ENCODE data around the gene MYADML2. TPM values are rescaled to one million over a fixed set of nuclear protein-coding genes. Genes with fewer than 3 reads are reported as not detected.

Gene MYADML2
- total RNA-seq, 1 donor from 2014 or later = not detected

GRCh38 chr17:81912441-81913309, 34.4 kb downstream of the MYADML2 start:
- Mint-ChIP-seq H3K27me3 (ENCODE audit: unreplicated experiment) (peaks cover 22% of the 10 kb centered on the region), H3K4me3 (ENCODE audit: unreplicated experiment) (peak overlapping the region; percentile 84), H3K36me3 (ENCODE audit: low read depth, unreplicated experiment) (peaks cover 22% of the 10 kb centered on the region), H3K9me3 (ENCODE audit: unreplicated experiment) (no peaks in the 10 kb centered on the region), H3K4me1 (ENCODE audit: unreplicated experiment) (peaks cover 4% of the 10 kb centered on the region), H3K27ac (ENCODE audit: unreplicated experiment) (peak overlapping the region; percentile 68)
- TF ChIP-seq CTCF (IDR thresholded peaks at IDR 0.05; ENCODE audit: unreplicated experiment) = no peak
- no peak for DNase-seq (ENCODE audit: low spot score)

DNA sequence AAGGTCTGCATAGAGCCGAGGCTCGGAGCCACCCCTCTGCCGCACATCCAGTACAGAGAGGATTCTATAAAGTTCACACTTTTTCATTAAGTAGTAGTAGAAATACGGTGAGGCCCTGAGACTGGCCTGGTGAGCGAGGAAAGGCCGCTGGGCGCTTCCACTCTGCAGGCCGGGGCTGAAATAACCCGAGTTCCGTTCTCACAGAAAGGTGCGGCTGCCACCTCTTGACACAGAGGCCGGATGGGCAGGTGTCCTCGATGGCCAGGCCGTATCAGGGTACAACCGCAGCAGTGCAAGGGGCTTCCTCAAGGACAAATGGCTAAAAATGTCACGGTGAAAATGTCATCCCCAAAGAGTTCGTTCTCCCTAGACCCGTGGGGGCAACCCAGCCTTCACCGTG, 35.1 kb downstream of the MYADML2 start:
- Mint-ChIP-seq H3K36me3 (ENCODE audit: low read depth, unreplicated experiment) (peaks cover 18% of the 10 kb centered on the region), H3K9me3 (ENCODE audit: unreplicated experiment) (no peaks in the 10 kb centered on the region), H3K4me3 (ENCODE audit: unreplicated experiment) (peak overlapping the region; percentile 69), H3K4me1 (ENCODE audit: unreplicated experiment) (no peaks in the 10 kb centered on the region), H3K27ac (ENCODE audit: unreplicated experiment) (no peak overlapping the region), H3K27me3 (ENCODE audit: unreplicated experiment) (peaks cover 19% of the 10 kb centered on the region)
- no peak for TF ChIP-seq CTCF (IDR thresholded peaks at IDR 0.05; ENCODE audit: unreplicated experiment)
- DNase-seq (ENCODE audit: low spot score) = no peak

DNA sequence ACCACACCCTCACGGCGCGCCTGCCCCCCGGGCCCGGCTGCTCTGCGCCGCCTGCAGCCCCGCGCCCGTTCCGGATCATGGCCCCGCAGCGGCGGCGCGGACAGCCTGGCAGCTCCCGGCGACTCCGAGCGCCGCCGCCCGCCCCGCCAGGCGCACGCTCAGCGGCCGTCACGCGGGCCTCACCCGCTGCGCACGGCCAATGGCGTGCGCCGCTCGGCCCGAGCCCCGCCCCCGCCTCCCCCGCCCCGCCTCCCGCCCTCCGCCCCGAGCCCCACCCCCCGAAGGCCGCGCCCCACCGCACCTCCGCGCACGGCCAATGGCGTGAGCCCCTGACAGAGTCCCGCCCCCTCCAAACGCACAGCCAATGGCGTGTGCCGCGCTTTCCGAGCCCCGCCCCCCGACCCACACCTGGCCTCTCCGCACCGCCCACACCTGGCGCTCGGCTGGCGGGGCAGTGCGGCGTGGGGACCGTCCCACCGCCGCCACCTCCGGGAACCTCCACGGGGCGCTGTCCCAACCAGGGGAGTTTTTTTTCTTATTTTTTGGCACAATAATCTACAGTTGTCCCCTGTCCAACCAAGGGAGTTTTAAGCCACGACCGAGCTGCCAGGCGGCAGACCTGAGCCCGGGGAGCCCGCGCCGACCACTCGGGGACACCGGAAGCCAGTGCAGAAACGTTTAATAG, 35.6 kb downstream of the MYADML2 start, which contains the start of gene PCYT2:
TSS of gene PCYT2 (minus strand) at position 123 of the 685 bp plus-strand sequence. CDS start at position 79, 44 bp downstream.
- Mint-ChIP-seq H3K4me1 (ENCODE audit: unreplicated experiment) (no peaks in the 10 kb centered on the region), H3K9me3 (ENCODE audit: unreplicated experiment) (no peaks in the 10 kb centered on the region), H3K4me3 (ENCODE audit: unreplicated experiment) (peak within 1 kb of the TSS; percentile 92), H3K36me3 (ENCODE audit: low read depth, unreplicated experiment) (peaks cover 16% of the 10 kb centered on the region), H3K27ac (ENCODE audit: unreplicated experiment) (no peak within 1 kb of the TSS), H3K27me3 (ENCODE audit: unreplicated experiment) (peaks cover 19% of the 10 kb centered on the region)
- peak; percentile 87 for DNase-seq (ENCODE audit: low spot score)
- TF ChIP-seq CTCF (IDR thresholded peaks at IDR 0.05; ENCODE audit: unreplicated experiment) = no peak

DNA sequence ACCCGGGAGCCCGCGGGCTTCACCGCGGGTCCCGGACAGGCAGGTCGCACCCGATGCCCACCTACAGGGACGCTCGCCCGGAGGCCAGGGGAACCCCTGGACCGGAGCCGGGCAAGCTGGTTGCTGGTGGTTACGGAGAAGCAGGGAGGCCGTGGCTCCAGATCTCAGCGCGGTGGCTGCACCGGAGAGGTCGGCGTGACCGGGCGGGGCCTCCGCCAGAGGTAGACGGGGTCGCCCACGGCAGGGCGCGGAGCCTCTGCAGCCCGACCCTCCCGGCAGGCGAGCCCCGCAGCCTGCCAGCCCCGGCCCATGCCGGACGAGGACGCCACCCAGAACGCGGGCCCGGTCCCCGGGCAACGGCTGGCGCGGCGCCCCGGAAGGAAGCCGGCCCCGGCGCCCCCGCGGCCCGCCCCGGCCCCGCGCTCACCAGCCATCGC, 36.2 kb downstream of the MYADML2 start:
- Mint-ChIP-seq H3K27ac (ENCODE audit: unreplicated experiment) (no peak overlapping the region), H3K4me3 (ENCODE audit: unreplicated experiment) (peak overlapping the region; percentile 92), H3K4me1 (ENCODE audit: unreplicated experiment) (no peaks in the 10 kb centered on the region), H3K27me3 (ENCODE audit: unreplicated experiment) (peaks cover 17% of the 10 kb centered on the region), H3K36me3 (ENCODE audit: low read depth, unreplicated experiment) (peaks cover 11% of the 10 kb centered on the region), H3K9me3 (ENCODE audit: unreplicated experiment) (no peaks in the 10 kb centered on the region)
- no peak for TF ChIP-seq CTCF (IDR thresholded peaks at IDR 0.05; ENCODE audit: unreplicated experiment)
- DNase-seq (ENCODE audit: low spot score) = no peak

Measured in endothelial cell (in vitro differentiated cells).